SHP77 treated with DMSO at 0.1 percent for 48 hours (cell line): ENCODE measurements around the gene SORCS1.
A peak's percentile ranks its signal among the peaks of the same experiment; 100 is the strongest.
"Not testable (repeated sequence)": the region's sequence is repeated elsewhere in the genome, so short reads cannot be mapped to it uniquely, and the experiment has no call there.

Experiments
- DNase-seq: peaks from one replicate; lab custom pipeline; 2025; lab: John Stamatoyannopoulos, UW

The SORCS1 gene

GRCh38 chr10:107051769-107052168, 112.7 kb downstream of the SORCS1 start:
- DNase-seq = no peak

- no peak for DNase-seq
Measured at GRCh38 chr10:107043461-107043860, 121.0 kb downstream of the SORCS1 start.

GRCh38 chr10:107037192-107038122, 127.0 kb downstream of the SORCS1 start:
- DNase-seq = no peak

DNA sequence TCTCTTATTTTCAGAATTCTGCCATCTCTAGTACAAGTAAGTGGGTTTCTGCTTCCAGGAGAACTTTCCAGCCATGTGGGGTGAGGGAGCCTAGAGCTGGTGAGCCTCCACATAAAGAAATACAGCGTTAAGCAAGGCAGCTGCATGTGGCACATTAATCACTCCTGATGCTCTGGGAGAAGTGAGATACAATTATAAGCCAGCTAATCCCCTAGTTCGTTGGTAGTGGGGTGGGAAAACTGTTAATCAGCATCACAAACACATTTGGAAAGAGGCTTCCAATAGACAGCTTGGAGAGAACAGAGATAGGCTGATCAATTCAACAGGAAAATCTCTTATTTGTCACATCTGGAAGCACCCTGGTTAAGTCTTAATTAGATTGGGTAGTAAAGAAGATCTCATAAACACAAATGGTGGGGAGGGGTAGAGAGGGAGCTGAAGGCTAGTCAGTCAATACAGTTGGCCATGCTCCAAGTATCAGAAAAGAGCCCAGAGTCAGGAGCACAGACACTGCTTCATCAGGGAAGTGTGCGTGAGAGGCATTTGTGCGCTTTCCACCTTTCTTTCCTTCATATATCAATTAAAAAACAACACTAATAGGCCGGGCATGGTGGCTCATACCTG, 130.6 kb downstream of the SORCS1 start:
- no peak for DNase-seq

- no peak for DNase-seq
Measured at GRCh38 chr10:107032700-107033401, 131.7 kb downstream of the SORCS1 start.

GRCh38 chr10:107031931-107032699, 132.4 kb downstream of the SORCS1 start:
- DNase-seq = peak; percentile 22

DNA sequence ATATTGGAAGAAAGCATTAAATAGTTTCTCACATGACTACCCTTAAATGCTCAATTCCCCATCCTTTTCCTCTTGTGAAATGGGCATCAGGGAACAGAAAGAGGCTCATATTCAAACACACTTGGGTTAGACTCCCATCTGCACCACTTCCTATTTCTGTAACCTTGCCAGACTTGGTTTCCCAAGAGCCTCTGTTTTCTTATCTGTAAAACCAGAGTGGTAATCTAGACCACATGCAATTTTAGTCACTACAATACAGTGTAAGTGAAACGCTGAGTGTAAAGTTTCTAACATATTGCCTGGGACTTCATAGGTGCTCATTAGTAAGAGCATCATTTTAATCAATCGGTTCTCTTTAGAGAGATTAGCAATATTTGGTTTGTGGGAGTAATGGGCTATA, 136.3 kb downstream of the SORCS1 start:
- DNase-seq = no peak

DNA sequence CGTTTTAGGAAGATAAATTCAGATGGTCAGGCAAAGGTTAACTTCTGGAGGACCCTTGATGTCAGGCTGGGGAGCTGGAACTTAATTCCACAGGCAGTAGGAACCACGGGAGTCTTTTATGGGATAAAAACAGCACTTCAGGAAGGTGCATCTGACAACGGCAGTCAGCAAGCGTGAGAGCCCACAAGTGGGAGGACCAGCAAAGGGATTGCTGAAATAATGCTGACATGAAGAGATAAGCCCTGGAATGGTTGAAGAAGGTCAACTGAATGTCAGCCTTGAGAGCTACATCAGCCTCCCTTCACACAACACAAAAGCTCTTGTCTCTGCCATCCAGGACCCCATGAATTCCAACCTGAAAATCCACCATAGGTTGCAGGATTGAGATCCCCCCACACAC, 138.8 kb downstream of the SORCS1 start:
- DNase-seq = no peak

- DNase-seq = not testable (repeated sequence)
Measured at GRCh38 chr10:107024033-107024432, 140.5 kb downstream of the SORCS1 start.

GRCh38 chr10:107022600-107023354, 141.7 kb downstream of the SORCS1 start:
- DNase-seq = no peak

DNA sequence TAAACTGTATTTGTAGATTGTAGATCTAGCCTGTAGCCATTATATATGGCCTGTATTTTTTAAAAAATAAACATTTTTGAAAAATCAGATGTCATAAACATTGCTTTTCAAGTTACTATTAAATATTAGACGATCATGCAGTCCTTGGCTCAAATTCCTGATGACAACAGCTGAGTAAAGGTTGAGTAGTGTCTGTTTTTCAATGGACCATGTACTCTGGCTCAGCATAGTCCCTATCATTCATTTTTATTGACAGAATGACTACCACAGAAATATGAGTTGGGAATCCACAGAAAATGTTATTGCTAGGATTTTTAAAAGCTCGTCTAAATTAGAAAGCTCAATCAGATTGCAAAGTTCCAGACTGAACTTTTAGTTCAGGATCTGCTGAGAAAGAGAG, 145.4 kb downstream of the SORCS1 start:
- no peak for DNase-seq

GRCh38 chr10:107013258-107014006, 151.1 kb downstream of the SORCS1 start:
- no peak for DNase-seq

DNA sequence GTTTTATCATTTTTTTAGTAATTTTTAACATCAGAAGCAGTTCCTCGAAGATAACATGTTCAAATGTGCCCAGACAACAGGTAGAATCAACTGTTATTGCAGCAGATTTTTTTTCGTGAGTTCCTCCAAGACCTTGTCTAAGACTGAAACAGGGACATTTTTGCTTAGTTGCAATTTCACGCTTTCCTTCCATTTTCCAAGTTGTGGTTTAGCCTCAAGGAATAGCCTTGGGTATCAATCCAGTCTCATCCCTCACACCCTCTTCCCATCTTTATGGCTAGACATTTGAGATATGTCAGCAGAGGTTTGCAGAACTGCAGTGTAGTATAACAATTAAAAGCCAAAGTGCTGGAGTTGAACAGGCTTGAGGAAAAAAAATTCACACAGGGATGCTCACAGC, 152.5 kb downstream of the SORCS1 start:
- DNase-seq = no peak

DNA sequence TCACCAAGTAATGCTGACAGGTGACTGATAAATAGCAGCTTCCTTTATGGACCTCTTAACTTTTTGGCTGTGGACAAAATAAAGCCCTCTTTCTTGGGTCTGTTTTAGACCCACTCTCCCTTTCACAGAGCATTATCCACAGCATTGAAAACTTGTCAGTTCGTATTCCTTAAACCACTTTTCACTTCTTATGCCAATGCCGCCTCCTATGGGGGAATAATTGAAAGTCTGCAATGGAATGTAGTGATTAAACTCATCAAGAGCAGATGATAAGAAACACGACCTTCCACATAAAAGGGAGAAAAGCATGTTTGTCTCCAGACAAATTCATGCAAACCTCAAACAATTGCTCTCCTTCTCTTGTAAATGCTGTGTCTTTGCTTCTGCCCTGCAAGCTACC, 153.4 kb downstream of the SORCS1 start:
- no peak for DNase-seq

DNA sequence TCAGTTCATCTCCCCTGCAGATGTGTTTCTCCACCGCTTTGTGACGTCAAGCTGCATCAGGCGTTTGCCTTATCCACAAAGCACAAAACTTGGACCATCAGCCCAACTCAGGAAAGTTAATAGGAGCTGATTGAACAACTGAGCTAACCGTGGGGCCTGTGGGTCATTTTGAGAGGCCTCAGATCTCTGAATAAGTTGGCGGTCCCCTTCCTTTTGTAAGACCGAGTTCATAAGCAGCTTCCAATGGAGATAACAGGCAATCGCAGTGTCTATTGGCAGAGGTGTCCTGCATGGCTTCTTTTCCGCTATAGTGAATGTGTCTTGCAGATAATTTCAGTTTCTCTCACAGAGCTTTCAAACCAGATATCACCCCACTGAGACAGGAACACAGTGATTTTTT, 154.0 kb downstream of the SORCS1 start:
- DNase-seq = no peak

DNA sequence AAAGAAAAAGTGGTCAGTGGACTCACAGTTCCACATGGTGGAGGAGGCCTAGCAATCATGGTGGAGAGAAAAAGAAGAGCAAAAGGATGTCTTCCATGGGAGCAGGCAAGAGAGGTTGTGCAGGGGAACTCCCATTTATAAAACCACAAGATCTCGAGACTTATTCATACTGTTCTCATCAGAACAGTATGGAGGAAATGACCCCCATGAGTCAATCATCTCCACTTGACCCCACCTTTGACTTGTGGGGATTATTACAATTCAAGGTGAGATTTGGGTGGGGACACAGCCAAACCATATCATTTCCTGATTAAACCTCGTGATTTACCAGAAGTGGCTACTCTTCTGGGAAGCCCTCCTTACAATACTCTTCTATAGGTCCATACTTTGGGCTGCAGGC, 160.1 kb downstream of the SORCS1 start:
- no peak for DNase-seq

- DNase-seq = no peak
Measured at GRCh38 chr10:107002068-107002467, 162.4 kb downstream of the SORCS1 start.

GRCh38 chr10:106999118-106999707, 165.3 kb downstream of the SORCS1 start:
- DNase-seq = no peak

GRCh38 chr10:106997721-106998120, 166.8 kb downstream of the SORCS1 start:
- DNase-seq = no peak

DNA sequence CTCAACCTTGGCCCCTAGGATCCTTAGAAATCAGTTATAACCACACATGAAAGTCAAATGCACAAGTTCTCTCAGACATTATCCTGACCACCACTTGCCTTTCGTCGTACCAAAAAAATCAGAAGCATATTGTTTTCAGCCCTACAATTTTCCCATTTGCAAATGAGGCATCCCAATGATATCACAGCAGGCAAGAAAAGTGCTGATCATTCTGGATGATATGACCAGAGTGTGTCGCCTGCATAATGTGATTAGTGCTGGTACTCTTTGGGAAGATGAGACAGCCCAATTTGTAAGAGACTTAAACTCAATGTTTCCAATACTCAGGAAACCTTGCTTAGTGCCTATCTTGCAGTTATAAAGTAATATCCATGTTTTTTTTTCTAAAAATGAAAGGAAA, 168.0 kb downstream of the SORCS1 start:
- no peak for DNase-seq
